ENCODE data around the gene TIMM10B. TPM values are rescaled to one million over a fixed set of nuclear protein-coding genes. Genes with fewer than 3 reads are reported as not detected.

Gene TIMM10B
- total and polyA plus RNA-seq, 4 donors: 20.5 to 43.4 (median 32.0) TPM

- Histone ChIP-seq H3K27me3 (ENCODE audit: control insufficient read depth in 3 of 3, insufficient read depth in 3 of 3, low read length in 2 of 3) (no peaks in the 10 kb centered on the region), H3K9ac (ENCODE audit: insufficient read depth in 1 of 2, low read length in 2 of 2) (no peak overlapping the region), H3K4me3 (no peak overlapping the region), H3K9me3 (ENCODE audit: control insufficient read depth in 4 of 4, insufficient read depth in 3 of 4, low read length in 3 of 4) (no peaks in the 10 kb centered on the region), H3K36me3 (ENCODE audit: control insufficient read depth in 4 of 4, insufficient read depth in 4 of 4, low read length in 4 of 4) (peaks cover 0 to 19% (median 8%) of the 10 kb centered on the region in 4 donors), H3K27ac (ENCODE audit: low read depth in 1 of 2, low read length in 1 of 2) (no peak overlapping the region), H3K4me1 (ENCODE audit: control insufficient read depth in 5 of 5, insufficient read depth in 5 of 5, low read length in 5 of 5) (peaks cover 0 to 7% (median 0%) of the 10 kb centered on the region in 5 donors)
- 93 to 96% methylated on average over 3 of the region's 3 CpGs for WGBS, 2 donors
- ATAC-seq (ENCODE audit: insufficient read depth, low FRiP score) (no peak), DNase-seq (no peak)
- no peak for TF ChIP-seq CTCF (IDR thresholded peaks at IDR 0.05; ENCODE audit: control extremely low read depth, extremely low read depth)
Observed at GRCh38 chr11:6502382-6502781, 21.1 kb downstream of the TIMM10B start.

GRCh38 chr11:6504166-6504565 is 22.9 kb downstream of the TIMM10B start:
- no peaks in the 10 kb centered on the region for H3K4me1 ChIP-seq (ENCODE audit: control insufficient read depth in 5 of 5, insufficient read depth in 5 of 5, low read length in 5 of 5)
- H3K27ac ChIP-seq (ENCODE audit: low read depth in 1 of 2, low read length in 1 of 2): no peak overlapping the region
- TF ChIP-seq CTCF (IDR thresholded peaks at IDR 0.05; ENCODE audit: control extremely low read depth, extremely low read depth): no peak
- no peaks in the 10 kb centered on the region for H3K9me3 ChIP-seq (ENCODE audit: control insufficient read depth in 4 of 4, insufficient read depth in 3 of 4, low read length in 3 of 4)
- ATAC-seq (ENCODE audit: insufficient read depth, low FRiP score) (no peak), DNase-seq (no peak)
- peaks cover 0 to 14% (median 9%) of the 10 kb centered on the region in 4 donors for H3K36me3 ChIP-seq (ENCODE audit: control insufficient read depth in 4 of 4, insufficient read depth in 4 of 4, low read length in 4 of 4)
- no peak overlapping the region for H3K9ac ChIP-seq (ENCODE audit: insufficient read depth in 1 of 2, low read length in 2 of 2)
- no peak overlapping the region for H3K4me3 ChIP-seq
- no peaks in the 10 kb centered on the region for H3K27me3 ChIP-seq (ENCODE audit: control insufficient read depth in 3 of 3, insufficient read depth in 3 of 3, low read length in 2 of 3)
- 81 to 90% methylated on average over 3 of the region's 3 CpGs for WGBS, 2 donors

GRCh38 chr11:6505577-6506240 is 24.4 kb downstream of the TIMM10B start:
- Histone ChIP-seq H3K9me3 (ENCODE audit: control insufficient read depth in 4 of 4, insufficient read depth in 3 of 4, low read length in 3 of 4) (no peaks in the 10 kb centered on the region), H3K36me3 (ENCODE audit: control insufficient read depth in 4 of 4, insufficient read depth in 4 of 4, low read length in 4 of 4) (peaks cover 0 to 14% (median 9%) of the 10 kb centered on the region in 4 donors), H3K27me3 (ENCODE audit: control insufficient read depth in 3 of 3, insufficient read depth in 3 of 3, low read length in 2 of 3) (no peaks in the 10 kb centered on the region), H3K4me1 (ENCODE audit: control insufficient read depth in 5 of 5, insufficient read depth in 5 of 5, low read length in 5 of 5) (no peaks in the 10 kb centered on the region), H3K4me3 (no peak overlapping the region), H3K9ac (ENCODE audit: insufficient read depth in 1 of 2, low read length in 2 of 2) (no peak overlapping the region), H3K27ac (ENCODE audit: low read depth in 1 of 2, low read length in 1 of 2) (no peak overlapping the region)
- WGBS, 2 donors: 70 to 72% methylated on average over 2 of the region's 2 CpGs
- DNase-seq (peak in 2 of 3 donors; percentile 37 to 55), ATAC-seq (ENCODE audit: insufficient read depth, low FRiP score) (no peak)
- TF ChIP-seq CTCF (IDR thresholded peaks at IDR 0.05; ENCODE audit: control extremely low read depth, extremely low read depth): peak; percentile 52

GRCh38 chr11:6516865-6517264 is 35.6 kb downstream of the TIMM10B start:
- peaks cover 0 to 6% (median 0%) of the 10 kb centered on the region in 5 donors for H3K4me1 ChIP-seq (ENCODE audit: control insufficient read depth in 5 of 5, insufficient read depth in 5 of 5, low read length in 5 of 5)
- DNase-seq (no peak), ATAC-seq (ENCODE audit: insufficient read depth, low FRiP score) (no peak)
- H3K36me3 ChIP-seq (ENCODE audit: control insufficient read depth in 4 of 4, insufficient read depth in 4 of 4, low read length in 4 of 4): peaks cover 4 to 16% (median 13%) of the 10 kb centered on the region in 4 donors
- no peaks in the 10 kb centered on the region for H3K9me3 ChIP-seq (ENCODE audit: control insufficient read depth in 4 of 4, insufficient read depth in 3 of 4, low read length in 3 of 4)
- no peaks in the 10 kb centered on the region for H3K27me3 ChIP-seq (ENCODE audit: control insufficient read depth in 3 of 3, insufficient read depth in 3 of 3, low read length in 2 of 3)
- no peak overlapping the region for H3K9ac ChIP-seq (ENCODE audit: insufficient read depth in 1 of 2, low read length in 2 of 2)
- no peak overlapping the region for H3K4me3 ChIP-seq
- TF ChIP-seq CTCF (IDR thresholded peaks at IDR 0.05; ENCODE audit: control extremely low read depth, extremely low read depth): no peak
- no peak overlapping the region for H3K27ac ChIP-seq (ENCODE audit: low read depth in 1 of 2, low read length in 1 of 2)
